ENCODE data around the gene ZDHHC14.

Gene ZDHHC14

GRCh38 chr6:157584036-157584435 lies 203.0 kb downstream of the ZDHHC14 start:
- DNase-seq: no peak

- no peak for DNase-seq
Observed at GRCh38 chr6:157585274-157586087, 204.5 kb downstream of the ZDHHC14 start.

GRCh38 chr6:157586088-157586414 lies 205.1 kb downstream of the ZDHHC14 start:
- DNase-seq: no peak

- no peak for DNase-seq
Observed at GRCh38 chr6:157586476-157587126, 205.6 kb downstream of the ZDHHC14 start.

- DNase-seq: no peak
Observed at GRCh38 chr6:157587127-157587926, 206.3 kb downstream of the ZDHHC14 start.

GRCh38 chr6:157590654-157591053 lies 209.7 kb downstream of the ZDHHC14 start:
- peak; percentile 5 for DNase-seq

- no peak for DNase-seq
Observed at GRCh38 chr6:157592541-157592940, 211.6 kb downstream of the ZDHHC14 start.

- DNase-seq: no peak
Observed at GRCh38 chr6:157592980-157593379, 212.0 kb downstream of the ZDHHC14 start.

- DNase-seq: no peak
Observed at GRCh38 chr6:157593596-157593995, 212.6 kb downstream of the ZDHHC14 start.

- no peak for DNase-seq
Observed at GRCh38 chr6:157594292-157594691, 213.3 kb downstream of the ZDHHC14 start.

- DNase-seq: no peak
Observed at GRCh38 chr6:157595768-157596167, 214.8 kb downstream of the ZDHHC14 start.

- DNase-seq: no peak
Observed at GRCh38 chr6:157596461-157596860, 215.5 kb downstream of the ZDHHC14 start.

GRCh38 chr6:157596886-157597285 lies 215.9 kb downstream of the ZDHHC14 start:
- no peak for DNase-seq

- DNase-seq: peak; percentile 42
Observed at GRCh38 chr6:157597461-157598312, 216.7 kb downstream of the ZDHHC14 start.

GRCh38 chr6:157599191-157599590 lies 218.2 kb downstream of the ZDHHC14 start:
- DNase-seq: no peak

- no peak for DNase-seq
Observed at GRCh38 chr6:157600807-157601206, 219.8 kb downstream of the ZDHHC14 start.

- no peak for DNase-seq
Observed at GRCh38 chr6:157602521-157603295, 221.7 kb downstream of the ZDHHC14 start.

- DNase-seq: no peak
Observed at GRCh38 chr6:157603314-157603940, 222.4 kb downstream of the ZDHHC14 start.

GRCh38 chr6:157603971-157604370 lies 223.0 kb downstream of the ZDHHC14 start:
- DNase-seq: no peak

- no peak for DNase-seq
Observed at GRCh38 chr6:157604816-157605215, 223.8 kb downstream of the ZDHHC14 start.

- no peak for DNase-seq
Observed at GRCh38 chr6:157605484-157605883, 224.5 kb downstream of the ZDHHC14 start.

Measured in CD4-positive, alpha-beta T cell treated with Interleukin-15 for 1 hour (primary cell).